GM18858 (cell line): ENCODE results near the gene OVCA2.

Experiments
- ATAC-seq: cut with Tn5 transposase; IDR thresholded peaks from one replicate; pipeline ENCODE4 v1.9.1; 2021; ENCODE audit not compliant: unreplicated experiment

Gene OVCA2

DNA sequence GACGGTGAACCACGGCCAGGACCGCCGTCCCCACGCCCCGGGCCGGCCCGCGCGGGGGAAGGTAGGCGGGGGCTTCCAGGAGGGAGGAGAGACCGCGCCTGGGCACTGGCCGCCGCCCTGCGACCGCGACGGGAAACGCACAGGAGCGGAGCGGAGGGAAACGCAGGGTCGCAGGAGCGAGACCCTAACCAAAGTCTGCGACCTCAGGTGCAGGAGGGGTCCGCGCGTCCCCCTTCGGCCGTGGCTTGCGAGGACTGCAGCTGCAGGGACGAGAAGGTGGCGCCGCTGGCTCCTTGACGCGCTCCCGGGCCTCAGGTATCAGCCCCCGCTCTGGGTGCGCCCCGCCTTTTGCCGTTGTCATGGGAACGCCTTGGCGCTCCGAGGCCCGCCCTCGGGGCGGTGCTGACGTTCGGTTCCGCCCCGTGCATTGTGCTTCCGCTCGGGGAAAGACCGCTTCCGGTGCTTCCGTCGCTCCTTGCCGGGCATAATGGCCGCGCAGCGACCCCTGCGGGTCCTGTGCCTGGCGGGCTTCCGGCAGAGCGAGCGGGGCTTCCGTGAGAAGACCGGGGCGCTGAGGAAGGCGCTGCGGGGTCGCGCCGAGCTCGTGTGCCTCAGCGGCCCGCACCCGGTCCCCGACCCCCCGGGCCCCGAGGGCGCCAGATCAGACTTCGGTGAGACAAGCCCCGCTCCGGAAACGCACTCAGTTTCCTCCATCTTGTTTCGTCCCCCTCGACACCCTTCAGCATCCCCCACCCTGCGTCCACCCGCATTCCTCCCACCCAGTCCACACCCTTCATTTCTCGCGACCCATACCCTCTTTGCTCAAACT lies at the start of gene OVCA2:
OVCA2 (plus strand) TSS at position 462 of the 829 bp plus-strand sequence; CDS start at position 488, 26 bp downstream.
- ATAC-seq, result peak; percentile 75

- ATAC-seq, result no peak
Observed at GRCh38 chr17:1992541-1992940, 49.3 kb upstream of the OVCA2 start.

DNA sequence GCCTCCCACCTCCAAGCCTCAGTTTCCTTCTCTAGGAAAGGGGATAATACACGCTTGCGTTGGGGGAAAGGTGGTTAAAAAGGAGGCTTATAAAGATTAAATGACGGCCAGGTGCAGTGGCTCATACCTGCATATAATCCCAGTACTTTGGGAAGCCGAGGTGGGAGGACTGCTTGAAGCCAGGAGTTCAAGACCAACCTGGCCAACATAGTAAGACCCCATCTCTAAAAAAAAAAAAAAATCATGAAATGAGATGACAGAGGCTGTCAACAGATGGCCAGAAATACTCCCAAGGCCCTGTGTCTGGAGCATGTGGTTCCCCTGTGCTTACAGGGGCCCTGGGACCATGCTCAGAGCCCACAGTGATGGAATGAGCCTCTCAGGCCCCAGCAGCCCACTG lies 47.1 kb upstream of the OVCA2 start:
- ATAC-seq, result no peak

DNA sequence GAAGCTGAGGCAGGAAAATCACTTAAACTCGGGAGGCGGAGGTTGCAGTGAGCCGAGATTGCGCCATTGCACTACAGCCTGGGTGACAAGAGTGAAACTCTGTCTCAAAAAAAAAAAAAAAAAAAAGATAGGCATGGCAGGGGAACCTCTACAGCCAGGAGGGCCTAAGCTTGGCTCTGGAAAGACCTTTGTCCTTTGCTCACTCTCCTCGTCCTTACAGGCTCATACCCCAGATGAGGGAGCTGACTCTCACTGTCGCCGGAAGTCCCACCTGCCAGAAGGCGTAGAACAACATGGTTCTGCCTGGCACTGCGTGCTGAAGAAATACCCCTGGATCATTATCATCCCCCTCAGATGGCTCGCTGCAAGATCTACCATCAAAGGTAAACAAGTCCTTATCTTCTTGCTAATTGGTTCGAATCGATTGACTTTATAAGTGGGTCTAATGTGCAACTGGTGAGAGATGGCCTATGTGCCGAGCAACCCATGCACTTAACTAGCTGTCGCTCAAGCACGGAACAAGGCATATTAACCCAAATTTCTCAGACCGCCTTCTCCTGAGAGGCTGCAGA lies 46.4 kb upstream of the OVCA2 start:
- no peak for ATAC-seq

- ATAC-seq, result no peak
Observed at GRCh38 chr17:1995907-1996799, 45.7 kb upstream of the OVCA2 start.

DNA sequence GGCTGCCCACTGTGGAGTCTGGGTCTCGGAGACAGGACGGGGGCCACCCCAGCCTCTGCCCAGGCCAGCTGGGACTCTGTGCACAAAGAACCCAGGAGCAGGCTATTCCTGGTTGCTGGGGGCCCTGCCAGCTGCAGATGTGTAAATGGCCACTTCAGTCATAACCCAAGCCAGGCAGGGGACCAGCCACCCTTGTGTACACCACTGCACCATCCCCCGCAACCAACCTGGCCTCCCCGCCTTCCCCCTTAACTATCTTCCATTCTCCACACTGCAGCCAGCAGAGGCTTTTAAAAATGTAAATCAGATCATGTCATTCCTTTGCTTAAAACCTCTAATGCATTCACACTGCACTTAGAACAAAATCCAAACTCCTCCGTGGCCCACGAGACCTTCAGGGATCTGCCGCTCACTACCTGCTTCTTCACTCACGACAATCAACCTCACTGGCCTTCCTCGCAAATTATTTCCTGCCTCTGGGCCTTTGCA lies 45.0 kb upstream of the OVCA2 start:
- no peak for ATAC-seq

- no peak for ATAC-seq
Observed at GRCh38 chr17:1997289-1997926, 44.4 kb upstream of the OVCA2 start.

DNA sequence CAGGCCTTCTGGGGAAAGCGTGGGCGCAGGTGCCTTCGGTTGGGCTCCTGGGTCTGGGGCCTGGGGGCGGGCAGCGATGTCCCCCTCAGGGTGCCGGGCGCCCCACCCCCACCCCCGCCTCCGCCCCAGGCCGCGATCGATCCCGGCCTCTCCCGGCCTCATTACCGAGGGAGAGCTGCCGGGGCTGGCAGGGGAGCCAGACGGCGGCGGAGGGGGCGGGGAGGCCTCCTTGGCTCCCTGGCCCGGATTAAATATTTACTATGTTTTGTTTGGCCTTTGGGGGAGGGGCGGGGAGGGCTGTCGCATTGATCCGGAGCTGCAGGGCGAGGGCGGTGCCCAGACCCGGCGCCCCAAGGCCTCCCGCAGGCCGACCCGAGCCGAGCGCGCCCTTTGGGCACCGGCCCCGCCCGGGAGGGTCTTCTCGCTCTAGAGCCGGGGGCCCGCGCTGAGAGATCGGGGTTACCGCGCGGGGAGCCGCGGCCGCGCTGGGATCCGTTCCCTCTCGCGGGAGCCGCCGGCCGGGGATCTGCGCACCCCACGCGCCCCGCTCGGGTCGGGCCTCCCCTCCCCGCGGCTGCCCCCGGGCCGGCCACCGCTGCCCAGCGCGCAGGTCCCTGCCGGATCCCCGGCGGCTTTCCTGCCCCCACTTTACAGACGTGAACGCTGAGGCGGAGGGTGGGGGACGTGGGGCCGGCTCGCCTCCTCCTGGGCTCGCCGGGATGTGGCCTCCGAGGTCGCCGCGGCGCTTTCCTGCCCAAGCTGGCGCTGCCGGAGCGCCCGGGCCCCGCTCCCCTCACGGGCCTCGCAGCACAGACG lies 43.7 kb upstream of the OVCA2 start:
- no peak for ATAC-seq

DNA sequence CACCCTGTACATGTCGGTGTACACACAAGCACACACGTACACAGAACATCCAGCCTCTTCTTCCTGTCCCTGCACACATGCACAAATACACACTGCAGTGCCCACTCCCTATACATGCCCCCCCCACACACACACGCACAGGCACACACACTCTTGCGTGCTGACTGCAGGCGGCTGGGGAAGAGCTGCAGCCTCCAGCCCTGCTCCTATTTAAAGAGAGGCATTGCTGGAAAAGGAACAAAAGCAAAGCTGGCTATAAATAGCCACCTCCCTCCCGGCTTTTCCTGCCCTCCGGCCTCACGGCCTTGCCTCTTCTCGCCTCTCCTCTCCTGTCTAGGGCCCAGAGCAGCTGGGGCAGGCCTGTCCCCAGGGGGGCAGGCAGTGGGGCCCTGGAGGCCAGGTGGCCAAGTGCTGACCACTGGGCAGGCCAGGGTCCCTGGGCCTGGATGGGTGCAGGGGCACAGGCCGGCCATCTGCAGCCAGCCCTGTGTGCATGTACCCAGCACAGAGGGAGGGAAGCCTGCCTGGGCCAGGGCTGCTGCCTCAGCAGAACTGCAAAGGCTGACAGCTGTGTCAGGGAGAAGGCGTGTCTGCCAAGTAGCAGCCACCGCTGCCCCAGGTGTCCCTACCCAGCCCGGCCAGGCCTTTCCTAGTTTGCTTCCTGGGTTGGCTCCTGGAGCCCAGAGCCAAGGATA lies 42.1 kb upstream of the OVCA2 start:
- no peak for ATAC-seq

- ATAC-seq, result no peak
Observed at GRCh38 chr17:2002767-2003329, 39.0 kb upstream of the OVCA2 start.

- no peak for ATAC-seq
Observed at GRCh38 chr17:2003525-2003924, 38.3 kb upstream of the OVCA2 start.

GRCh38 chr17:2004435-2004952 lies 37.3 kb upstream of the OVCA2 start:
- ATAC-seq, result no peak

DNA sequence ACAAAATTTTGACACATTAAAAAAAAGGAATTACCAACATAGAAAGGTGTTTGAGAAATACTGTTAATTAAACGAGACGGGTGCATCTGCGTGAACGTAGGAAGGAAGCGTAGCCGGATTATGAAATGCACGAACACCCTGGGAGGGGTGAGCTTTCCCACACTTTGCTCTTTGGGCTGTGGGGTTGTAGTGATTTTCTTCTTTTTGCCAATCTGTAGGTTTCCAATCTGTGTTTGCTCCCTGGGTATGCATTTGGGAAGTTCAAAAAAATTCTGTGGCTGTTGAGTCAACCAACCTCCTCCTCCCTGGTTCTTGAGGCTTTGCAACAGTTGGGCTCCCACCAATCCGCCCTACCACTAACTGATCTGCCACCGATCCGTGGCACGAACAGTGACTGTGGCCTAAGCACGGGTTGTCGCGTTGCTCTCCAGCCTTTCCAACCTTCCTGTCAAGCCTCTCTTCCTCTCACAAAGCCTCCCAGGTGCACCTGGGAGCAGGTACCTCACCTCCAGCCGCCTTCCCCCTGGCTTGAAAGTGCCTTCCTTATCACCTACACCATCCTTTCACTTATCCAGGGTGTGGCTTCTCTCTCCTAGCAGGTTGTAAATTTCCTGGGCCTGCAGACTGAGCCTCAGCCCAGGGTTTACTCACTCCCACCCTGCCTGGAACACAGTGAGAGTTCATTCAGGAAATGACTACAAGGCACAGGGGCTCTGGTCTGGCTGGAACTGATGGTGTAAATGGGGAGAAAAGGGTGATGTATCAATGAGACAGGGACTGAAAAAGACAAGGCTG lies 33.3 kb upstream of the OVCA2 start:
- ATAC-seq, result no peak

DNA sequence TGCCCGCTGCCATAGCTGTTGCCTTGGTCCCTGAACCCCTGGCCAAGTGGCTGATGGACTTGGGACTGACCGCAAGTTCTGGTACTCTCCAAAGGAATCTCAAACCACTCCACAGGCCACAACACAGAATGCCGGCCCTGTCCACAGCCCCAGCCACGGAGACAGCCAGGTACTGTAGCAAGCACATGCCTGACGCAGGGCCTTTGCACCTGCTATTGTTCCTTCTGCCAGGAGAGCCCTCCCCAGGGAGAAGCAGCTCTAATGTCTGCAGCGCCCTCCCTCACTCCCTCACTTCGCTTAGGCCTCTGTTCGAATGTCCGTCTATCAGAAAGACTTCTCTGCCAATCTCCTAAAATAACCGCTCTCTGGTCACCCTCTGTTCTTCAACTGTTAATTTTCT lies 32.1 kb upstream of the OVCA2 start:
- no peak for ATAC-seq

- no peak for ATAC-seq
Observed at GRCh38 chr17:2011411-2012371, 30.1 kb upstream of the OVCA2 start.

- no peak for ATAC-seq
Observed at GRCh38 chr17:2012499-2012898, 29.3 kb upstream of the OVCA2 start.
